Stimulated activated CD4-positive, alpha-beta T cell treated with anti-CD3 and anti-CD28 coated beads, Interleukin-4, amount 100 ng/mL, for 4 hours (primary cell): ENCODE measurements around the gene NBPF26.
"Not testable (repeated sequence)": the region's sequence is repeated elsewhere in the genome, so short reads cannot be mapped to it uniquely, and the experiment has no call there.

Source experiments
- DNase-seq, 2 experiments: peaks; one replicate each; pipeline ENCODE4 v3.0.0-alpha.2; 2020

Gene NBPF26

DNA sequence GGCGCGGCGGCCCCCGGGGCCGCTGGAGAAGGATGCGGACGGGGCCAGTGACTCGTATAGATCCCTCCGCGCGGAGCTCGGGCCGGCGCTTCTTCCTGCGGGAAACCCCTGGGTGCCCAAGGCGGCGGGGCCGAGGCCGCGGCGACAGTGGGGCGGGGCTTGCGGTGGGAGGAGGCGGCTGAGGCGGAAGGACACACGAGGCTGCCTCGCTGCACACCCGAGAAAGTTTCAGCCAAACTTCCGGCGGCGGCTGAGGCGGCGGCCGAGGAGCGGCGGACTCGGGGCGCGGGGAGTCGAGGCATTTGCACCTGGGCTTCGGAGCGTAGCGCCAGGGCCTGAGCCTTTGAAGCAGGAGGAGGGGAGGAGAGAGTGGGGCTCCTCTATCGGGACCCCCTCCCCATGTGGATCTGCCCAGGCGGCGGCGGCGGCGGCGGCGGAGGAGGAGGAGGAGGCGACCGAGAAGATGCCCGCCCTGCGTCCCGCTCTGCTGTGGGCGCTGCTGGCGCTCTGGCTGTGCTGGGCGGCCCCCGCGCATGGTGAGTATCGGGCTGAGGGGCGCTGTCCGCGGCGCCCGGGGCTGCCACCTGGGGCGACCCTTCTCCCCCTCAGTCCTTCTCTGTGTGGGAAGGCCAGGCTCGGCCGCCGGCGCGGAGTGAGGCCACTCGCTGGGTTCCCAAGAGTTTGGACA is at the start of gene NBPF26:
NBPF26 (plus strand) TSS at position 231 of the 688 bp plus-strand sequence.
- DNase-seq, result peak; percentile 56 to 72

DNA sequence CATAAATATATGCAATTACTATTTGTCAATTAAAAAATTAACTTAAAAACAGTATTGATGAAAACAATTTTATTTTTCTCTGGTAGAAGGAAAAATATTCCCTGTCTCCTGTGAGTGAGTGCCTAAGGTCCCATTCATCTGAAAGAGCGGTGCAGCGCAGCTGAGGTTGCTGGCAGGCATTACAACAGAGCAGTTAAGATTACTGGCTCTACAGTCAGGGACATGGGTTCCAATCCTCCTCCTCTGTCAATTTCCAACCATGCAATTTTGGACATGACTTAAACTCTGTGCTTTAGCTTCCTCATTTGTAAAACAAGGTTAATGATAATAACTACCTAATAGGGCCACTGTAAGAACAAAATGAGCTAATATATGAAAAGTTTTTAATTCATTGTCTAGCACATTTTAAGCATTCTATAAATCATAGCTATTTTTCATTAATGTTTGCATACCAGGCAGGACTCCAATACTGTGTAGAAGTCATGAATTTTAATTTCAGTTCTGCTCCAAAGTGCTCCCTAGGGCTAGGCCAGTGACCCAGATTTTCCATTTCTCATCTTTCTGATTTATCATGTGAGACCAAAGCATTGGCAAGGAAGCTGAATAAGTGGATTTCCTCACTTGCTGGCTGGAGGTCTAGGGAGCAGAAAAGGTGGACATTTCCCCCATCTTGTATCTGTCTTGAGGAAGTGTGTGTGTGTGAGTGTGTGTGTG is 43.5 kb upstream of the NBPF26 start:
- not testable (repeated sequence) for DNase-seq

DNA sequence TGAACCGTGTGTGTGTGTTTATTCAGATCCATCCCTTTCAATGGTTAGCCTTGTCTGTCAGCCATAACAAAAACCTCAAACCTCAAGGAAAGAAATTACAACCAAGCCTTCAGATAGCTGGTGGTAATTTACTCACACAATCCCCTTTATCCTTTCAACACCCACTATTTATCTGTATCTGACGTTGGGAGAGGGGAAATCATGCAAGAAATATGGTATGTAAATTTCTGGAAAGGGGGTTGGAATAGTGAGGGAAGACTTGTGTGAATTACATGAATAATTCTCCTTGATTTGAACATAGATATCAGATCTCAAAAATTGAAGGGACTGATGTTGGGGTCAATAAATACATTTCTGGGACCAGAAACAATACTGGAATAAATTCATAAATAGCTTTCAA is 42.8 kb upstream of the NBPF26 start:
- not testable (repeated sequence) for DNase-seq

DNA sequence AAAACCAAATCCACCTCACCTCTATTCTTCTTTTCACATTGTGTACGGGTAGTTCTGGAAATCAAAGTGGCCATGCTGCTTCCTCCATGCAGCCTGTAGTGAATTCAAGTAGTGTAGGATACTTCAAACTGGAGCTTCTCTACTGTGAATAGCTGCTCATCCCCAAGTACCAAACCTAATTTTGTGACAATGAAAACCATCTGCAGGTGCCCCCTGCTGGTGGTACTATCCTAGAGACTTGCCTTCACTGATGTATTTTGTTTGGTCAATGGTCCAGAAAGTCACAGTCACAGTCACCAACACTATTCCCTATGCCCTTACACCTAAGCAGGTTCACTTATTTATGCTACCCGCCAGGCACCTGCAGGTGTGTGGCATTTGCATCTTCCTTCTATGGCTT is 39.3 kb upstream of the NBPF26 start:
- not testable (repeated sequence) for DNase-seq

DNA sequence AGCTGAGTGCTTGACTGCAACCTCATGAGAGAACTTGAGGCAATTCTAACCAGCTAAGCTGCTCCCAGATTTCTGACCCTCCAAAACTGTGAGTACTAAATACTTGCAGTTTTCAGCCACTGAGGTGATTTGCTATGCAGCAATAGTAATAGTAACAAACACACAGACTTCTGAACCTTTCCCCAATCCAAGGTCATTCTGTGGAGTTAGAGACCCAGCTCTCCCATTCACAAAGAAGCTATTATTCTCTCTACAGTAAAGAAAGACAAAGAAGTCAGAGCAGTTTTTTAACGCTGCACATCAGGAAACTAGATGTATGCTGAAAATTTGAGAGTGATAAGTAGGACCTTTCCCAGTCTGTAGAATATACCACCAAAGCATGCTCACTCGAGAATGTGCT is 38.1 kb upstream of the NBPF26 start:
- DNase-seq, result not testable (repeated sequence)

DNA sequence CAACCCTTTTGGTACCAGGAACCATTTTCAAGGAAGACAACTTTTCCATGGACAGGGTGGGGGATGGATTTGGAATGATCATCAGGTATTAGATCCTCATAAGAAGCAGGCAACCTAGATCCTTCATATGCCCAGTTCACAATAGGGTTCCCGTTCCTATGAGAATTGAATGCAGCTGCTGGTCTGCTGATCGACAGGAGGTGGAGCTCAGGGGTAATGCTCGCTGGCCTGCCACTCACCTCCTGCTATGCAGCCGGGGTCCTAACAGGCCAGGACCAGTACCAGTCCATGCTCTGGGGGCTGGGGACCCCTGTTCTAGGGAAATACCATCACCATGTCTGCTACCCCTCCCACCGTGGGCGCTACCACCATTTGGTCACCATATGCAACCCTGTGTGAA is 36.5 kb upstream of the NBPF26 start:
- DNase-seq, result not testable (repeated sequence)

DNA sequence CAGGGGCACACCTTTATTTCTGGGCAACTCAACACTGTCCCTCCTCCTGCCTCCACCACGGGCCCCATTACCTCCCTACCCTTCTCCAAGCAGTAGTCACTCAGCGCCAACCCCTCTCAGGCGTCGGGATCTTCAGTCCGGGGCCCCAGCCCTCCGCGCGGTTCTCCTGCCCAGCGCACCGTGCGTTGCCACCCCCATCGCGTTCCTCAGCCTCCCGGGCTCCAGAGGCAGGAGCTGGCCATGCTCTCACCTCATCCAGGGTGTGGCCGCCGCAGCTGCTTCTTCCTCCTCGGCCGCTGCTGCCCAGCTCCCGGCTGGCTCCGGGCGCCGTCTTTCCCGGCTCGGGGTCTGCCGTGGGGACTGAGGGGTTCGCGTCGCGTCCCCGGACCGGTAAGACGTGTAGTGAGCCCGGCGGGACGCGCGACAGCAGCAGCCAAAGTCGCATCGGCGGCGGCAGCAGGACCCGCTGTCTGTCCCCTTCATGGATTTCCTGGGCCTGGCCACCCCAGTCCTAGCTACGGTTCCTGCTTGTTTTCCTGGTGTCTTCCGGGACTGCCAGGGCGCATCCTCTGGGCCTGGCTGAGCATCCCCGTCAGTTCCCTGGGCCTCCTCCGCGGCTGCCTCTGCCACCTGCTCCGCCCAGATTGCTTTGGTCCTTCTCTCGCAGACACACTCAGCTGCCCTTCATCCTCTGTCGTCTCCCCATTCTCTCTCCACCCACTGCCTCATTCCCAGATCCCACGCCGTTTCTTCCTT is 22.8 kb upstream of the NBPF26 start:
- not testable (repeated sequence) for DNase-seq

DNA sequence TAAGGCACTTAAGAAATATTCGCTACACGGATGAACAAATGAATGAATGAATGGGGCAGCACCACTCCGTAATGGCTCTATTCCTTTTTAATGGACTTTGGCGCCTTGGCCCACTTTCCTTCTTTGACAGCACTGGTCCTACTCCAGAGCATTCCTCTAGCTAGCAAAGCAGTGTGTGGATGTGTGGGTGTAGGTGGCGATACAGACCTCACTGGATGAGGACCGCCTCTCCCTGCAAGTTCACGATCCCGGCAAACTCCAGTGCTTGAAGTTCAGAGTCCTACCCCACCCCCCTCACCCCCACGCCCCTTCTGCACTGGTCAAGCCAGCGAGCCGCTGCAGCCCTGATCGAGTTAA is 409 bp upstream of the NBPF26 start:
- DNase-seq, result not testable (repeated sequence)

DNA sequence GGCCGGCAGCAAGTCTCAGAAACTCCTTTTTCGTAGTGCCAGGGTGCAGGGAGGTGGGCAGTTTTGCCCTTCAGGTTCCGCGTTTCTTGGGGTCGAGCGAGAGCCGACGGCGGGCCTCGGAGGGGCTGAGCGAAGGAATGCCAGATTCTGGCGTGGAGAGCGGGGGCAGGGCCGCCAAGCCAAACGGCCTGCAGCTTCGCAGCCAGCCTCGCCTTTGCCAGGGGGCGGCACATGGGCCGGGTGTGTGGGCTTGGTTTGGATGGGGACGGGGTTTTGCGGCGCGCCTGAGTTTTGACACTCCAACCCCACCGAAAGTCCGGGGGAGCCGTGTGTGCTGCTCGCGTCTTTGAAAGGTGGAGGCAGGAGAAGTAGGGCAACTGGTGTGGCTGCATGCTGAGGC is 762 bp downstream of the NBPF26 start:
- peak in 1 of 2 experiments; percentile 1 for DNase-seq

DNA sequence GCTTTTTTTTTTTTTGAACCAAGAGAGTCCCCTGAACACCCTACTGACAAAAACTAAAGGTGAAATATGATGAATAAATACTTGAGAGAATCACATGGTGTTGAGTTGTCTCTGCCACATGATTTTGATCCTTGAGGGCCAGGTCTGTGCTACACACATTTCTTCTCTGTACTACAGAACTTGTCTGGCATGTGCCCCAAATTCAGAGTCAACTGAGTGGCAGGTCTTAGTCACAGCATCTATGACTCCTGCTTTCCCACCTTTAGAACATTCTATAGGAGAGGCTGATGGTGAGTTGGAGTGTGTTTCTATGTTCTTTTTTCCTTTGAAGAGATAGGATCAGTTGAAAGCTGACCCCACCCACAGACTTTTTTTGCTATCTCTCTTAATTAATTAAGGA is 5.1 kb downstream of the NBPF26 start:
- peak in 1 of 2 experiments; percentile 39 for DNase-seq

DNA sequence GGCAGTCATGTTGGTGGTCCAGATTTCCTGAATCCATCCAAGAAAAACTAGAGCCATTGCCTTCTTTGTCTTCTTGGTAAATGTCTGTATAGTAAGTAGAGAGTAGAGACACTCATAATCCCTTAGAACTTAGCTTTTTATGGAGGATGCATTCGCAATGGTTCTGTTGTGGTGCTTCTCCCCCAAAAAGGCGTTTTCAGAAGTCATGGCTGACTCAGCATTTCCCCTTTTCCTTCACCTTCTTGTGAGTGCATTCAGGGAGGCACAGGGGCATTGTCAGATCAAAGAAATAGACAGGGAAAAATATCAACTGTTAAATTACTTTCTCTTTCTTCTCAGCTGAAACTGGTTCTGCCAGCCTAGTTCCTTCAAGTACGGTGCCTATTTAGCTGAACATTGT is 45.3 kb downstream of the NBPF26 start:
- DNase-seq, result peak in 1 of 2 experiments; percentile 1

DNA sequence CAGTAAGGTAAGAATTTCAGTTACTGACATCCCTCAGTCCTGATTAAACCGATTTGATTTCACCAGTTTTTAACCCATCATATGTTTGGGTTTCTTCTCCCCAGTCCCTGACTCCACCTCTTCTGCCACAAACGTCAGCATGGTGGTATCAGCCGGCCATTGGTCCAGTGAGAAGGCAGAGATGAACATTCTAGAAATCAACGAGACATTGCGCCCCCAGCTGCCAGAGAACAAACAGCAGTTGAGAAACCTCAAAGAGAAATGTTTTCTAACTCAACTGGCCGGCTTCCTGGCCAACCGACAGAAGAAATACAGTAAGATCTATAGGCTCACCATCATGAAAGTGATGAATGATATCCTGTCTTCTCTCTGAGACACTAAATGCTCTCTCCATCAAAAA is 81.7 kb downstream of the NBPF26 start:
- not testable (repeated sequence) for DNase-seq

DNA sequence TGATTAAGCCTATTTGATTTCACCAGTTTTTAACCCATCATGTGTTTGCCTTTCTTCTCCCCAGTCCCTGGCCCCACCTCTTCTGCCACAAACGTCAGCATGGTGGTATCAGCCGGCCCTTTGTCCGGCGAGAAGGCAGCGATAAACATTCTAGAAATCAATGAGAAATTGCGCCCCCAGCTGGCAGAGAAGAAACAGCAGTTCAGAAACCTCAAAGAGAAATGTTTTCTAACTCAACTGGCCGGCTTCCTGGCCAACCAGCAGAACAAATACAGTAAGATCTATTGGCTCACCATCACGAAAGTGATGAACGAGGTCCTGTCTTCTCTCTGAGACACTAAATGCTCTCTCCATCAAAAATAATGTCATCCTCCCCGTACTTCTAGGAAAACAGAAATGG is 88.1 kb downstream of the NBPF26 start:
- DNase-seq, result peak in 1 of 2 experiments; percentile 6

DNA sequence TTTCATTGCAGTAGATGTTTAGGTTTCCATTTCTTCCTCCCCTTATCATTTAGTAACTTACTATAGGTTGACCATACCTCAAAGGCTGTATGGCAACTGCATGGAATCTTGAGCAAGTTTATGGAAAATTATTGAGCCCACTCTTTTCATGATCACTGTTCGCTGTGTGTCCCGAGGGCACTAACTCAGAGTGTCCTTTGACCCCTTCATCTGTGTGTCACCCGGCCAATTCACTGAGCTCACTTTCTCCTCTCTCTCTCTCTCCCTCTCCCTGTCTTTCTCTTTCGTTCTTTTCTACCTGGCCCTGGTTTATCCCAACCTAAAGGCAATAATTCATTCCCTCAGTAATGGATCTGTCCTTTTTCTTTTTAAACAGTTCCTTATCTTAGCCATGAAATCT is 101.3 kb downstream of the NBPF26 start:
- DNase-seq, result not testable (repeated sequence)

DNA sequence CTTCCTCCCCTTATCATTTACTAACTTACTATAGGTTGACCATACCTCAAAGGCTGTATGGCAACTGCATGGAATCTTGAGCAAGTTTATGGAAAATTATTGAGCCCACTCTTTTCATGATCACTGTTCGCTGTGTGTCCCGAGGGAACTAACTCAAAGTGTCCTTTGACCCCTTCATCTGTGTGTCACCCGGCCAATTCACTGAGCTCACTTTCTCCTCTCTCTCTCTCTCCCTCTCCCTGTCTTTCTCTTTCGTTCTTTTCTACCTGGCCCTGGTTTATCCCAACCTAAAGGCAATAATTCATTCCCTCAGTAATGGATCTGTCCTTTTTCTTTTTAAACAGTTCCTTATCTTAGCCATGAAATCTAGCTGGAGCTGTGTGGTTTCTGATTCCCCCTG is 102.9 kb downstream of the NBPF26 start:
- DNase-seq, result not testable (repeated sequence)

DNA sequence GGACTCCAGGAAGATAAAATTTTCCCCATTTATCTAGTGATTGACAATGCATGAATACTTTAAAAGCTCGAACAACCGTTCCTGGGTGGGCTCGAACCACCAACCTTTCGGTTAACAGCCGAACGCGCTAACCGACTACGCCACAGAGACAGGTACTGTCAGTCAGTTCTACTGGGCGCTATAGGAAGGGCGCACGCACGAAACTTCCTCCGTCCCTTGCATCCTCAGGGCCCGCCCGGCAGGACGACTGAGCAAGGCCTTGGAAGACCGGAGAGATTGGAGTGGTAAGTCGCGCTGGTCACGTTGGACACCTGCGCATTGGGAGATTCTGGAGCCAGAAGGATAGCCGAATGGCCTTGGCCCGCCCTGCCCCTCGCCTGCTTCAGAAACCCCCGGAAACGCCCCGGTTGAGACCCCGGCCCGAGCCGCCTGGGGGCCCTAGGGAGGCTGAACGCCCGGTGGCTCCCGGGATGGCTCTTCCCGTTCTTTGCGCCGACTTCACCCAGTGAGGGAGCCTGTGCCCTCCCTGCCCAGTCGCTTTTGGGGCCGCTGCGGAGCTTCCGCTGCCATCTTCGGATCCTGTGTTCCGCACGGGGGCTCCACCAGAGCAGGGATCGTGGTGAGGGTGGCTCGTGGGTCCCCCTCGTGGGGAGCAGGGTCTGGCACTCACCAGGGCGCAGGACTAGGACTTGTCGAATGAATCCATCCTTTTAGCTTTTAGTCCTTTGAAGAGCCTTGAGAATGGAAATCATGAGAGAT is 120.6 kb downstream of the NBPF26 start:
- DNase-seq, result peak; percentile 62 to 68

DNA sequence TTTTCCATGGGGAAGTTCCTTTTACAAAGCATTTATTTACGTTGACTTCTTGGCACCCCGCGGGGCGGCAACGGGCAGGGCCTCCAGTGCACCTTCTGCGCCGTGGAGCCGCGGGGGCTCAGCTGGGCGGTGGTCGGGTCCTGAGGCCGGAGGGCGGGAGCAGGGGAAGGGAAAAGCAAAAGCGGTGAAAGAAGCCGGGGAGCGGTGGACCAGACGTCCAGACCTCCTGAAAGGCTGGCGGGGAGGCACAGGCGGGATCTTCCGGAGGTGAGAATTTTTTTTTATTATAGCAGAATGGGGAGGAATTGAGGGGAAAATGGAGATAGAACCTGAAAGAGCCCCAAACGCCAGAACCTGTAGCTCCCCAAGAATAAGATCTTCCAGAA is 121.2 kb downstream of the NBPF26 start:
- not testable (repeated sequence) for DNase-seq

DNA sequence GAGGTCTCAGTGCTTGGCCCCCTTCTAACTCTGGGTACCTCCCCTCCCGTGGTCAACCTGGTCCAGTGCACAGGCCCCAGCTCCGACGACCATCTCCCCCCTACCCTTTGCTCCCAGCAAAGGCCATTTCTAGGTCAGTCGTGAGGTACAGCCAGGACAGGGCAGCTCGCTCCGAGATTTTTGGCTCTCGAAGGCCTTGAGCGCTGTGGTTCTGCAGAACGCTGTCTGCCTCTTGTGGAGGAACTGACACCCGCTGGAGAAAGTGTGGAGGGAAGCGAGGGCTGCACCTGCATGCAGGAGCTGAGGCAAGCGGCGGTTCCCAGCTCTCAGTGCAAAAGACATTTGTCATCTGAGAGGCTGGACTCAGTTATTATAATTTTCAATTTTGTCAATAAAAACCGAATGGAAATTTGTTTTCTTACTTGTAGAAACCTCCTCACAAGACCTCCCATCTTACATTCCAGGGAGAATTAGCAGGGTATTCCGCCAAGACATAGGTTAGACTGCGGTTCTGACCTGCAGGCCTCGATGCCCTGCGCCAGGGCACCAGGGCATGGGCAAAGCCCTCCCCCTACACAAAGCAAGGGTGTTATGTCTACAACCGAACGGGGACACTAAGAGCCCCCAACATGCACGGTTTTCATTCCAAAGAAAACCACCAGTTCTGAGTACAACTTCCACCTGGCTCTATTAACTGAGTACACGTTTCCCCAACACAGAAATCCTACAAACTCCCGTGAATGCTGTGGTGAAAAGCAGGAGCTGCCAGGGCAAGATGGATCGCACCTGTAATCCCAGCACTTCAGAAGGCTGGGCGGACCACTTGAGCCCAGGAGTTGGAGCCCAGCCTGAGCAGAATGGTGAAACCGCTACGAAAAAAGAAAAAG is 125.9 kb downstream of the NBPF26 start:
- DNase-seq, result not testable (repeated sequence)

DNA sequence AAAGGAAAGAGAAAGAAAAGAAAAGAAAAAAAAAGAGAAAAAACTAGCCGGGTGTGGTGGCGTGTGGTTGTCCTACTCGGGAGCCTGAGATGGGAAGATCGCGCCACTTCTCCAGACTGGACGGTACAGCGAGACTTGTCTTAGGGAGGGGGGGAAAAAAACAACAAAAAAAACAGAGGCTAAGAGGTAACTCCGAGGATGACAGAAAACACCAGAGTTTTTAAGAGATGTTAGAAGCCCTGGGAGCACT is 126.5 kb downstream of the NBPF26 start:
- DNase-seq, result not testable (repeated sequence)

DNA sequence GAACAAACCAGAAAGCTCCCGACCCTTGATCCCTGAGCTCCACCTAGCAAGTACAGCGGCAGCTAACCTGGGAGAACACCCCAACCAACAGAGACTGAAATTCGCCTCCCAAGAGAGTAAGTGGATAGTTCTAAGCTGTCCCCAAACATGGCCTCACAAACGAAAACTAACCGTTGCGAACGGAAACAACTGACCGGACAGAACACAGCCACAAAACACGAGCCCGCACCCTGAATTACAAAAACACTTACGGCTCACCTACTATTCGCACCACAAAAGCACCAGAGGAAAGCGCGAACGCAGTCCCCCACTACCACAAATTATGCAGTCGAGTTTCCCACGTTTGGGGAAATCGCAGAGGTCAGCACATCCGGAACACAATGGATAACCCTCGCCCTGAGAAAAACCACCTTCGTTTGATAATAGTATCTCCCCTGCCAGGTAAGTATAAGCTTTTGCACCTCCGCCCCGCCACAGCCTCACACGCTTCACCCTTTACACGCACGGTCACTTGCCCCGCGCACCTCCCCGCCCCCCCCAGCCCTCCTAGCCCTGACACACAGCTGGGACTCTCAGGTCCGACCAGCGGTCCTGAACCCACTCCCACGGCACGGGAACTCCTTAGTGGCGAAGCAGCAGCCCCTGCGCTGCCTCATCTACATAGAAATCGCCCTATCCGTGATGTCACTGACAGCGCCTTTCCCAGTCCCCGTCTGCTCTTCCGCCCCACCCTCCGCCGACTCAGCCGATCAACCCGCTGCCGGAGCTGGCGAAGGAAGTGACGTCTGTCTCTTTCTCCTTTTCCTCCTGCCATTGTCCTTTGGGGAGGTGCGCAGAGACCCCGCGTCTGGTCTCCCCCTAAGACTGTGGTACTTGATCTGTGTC is 127.0 kb downstream of the NBPF26 start:
- peak; percentile 49 to 73 for DNase-seq

DNA sequence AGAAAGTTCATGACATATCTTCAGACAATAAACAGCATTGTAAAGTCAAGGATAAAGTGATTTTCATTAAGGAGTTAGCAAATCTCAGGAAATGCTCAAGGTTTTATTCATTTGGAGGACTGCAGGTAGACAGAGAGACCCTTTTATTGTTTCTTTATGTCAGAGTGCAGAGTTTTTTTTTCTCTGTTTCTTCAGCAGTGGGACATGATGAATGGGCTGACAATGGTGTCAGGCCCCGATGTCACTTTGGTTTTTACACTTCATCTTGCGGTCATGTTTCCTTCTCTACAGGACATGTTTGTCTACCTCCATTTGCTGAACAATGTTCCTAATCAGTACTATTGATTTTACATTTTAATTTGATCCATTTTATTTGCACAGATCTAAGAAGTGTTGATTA is 134.4 kb downstream of the NBPF26 start:
- not testable (repeated sequence) for DNase-seq
